ACC112 (cell line): Measurements from ENCODE around the gene ONECUT1.

Source experiments
- H2AFZ ChIP-seq: fragments of 200-600 bp; sonication (generic); one replicate; pipeline ENCODE4 v1.6.0; 2017; ENCODE audit warnings: antibody characterized with exemption, low read length; ENCODE audit not compliant: unreplicated experiment
- H3K27ac ChIP-seq: fragments of 200-600 bp; sonication (generic); 2 replicates; pipeline ENCODE4 v1.5.1; 2014; ENCODE audit warnings: low read depth, mild to moderate bottlenecking, antibody characterized with exemption, low read length, moderate library complexity
- H3K27me3 ChIP-seq: fragments of 200-600 bp; sonication (generic); 2 replicates; pipeline ENCODE4 v1.6.1; 2014; ENCODE audit warnings: mild to moderate bottlenecking, antibody characterized with exemption, low read length, moderate library complexity, mixed read lengths; ENCODE audit not compliant: insufficient read depth
- H3K36me3 ChIP-seq: fragments of 200-600 bp; sonication (generic); 2 replicates; pipeline ENCODE4 v1.6.1; 2016; ENCODE audit warnings: mild to moderate bottlenecking, antibody characterized with exemption, low read length, moderate library complexity, mixed read lengths; ENCODE audit not compliant: insufficient read depth
- H3K4me1 ChIP-seq: fragments of 200-600 bp; sonication (generic); one replicate; pipeline ENCODE4 v1.6.1; 2016; ENCODE audit warnings: low read length, mixed read lengths; ENCODE audit not compliant: insufficient read depth, unreplicated experiment, control insufficient read depth
- H3K4me3 ChIP-seq: fragments of 200-600 bp; sonication (generic); 2 replicates; pipeline ENCODE4 v1.5.1; 2014; ENCODE audit warnings: mild to moderate bottlenecking, low read depth, low read length
- H3K79me2 ChIP-seq: fragments of 200-600 bp; sonication (generic); one replicate; pipeline ENCODE4 v1.6.0; 2016; ENCODE audit warnings: low read length; ENCODE audit not compliant: control insufficient read depth, unreplicated experiment, insufficient read depth

The ONECUT1 gene

DNA sequence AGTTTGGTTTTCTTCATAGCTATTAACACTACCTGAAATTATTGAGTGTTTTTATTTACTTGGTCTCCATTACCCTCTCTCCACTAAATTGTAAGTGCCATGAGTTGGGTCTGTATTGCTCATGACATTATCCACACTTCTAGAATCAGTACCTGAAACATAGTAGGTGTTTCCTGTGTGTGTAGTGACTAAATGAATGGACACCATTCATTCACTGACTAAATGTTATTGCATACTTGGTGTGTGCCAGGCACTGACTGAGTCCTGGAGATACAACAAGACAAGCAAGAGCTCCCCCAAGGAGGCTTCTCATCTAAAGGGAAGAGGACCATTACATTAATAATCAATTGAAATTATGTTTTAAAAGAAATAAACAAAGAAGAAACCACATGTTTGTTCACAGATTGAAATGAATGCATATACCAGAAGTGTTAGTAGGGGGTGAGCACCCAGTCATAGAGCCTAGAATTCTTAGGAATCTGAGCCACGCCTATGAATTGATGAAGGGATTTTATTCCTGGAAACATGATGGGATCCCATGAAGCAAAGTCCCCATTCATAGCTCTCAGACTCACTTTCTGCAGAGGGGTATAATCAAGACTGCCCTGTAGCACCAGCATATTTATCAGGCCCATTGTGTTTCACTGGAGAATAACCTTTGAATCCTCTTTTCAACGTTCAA is 79.3 kb downstream of the ONECUT1 start:
- Histone ChIP-seq H3K4me3 (no peak overlapping the region), H3K36me3 (no peaks in the 10 kb centered on the region), H3K27me3 (no peaks in the 10 kb centered on the region), H2AFZ (no peak overlapping the region), H3K79me2 (no peaks in the 10 kb centered on the region), H3K27ac (no peak overlapping the region), H3K4me1 (no peaks in the 10 kb centered on the region)

DNA sequence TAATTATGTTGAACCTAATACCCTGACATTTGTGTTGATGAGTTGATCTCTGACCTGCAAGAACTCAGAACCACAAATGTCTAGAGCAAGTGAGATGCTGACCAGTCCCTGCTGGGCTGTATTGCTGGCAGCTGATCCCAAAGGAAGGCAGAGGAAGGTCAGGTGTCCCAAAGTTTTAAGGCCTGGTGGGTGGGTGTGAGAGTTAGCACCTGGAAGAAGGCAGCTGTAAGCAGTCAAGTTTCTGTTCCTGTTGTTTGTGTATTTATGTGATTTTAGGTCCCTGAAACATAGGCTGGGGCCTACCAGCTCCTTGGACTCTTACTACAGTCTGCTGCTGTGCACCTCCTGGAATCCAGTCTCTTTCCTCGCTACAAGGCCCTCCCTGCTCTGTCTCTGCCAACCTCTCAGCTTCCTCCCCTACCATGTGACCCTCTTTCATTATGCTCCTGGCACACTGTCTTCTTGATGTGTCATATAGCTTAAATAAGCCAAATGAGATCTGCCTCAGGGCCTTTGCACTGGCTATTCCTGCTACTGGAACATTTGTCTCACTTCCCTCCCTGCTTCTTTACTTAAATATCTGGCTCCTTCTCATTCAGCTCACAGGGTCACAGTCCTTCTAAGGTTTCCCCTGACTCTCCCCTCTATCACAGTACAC is 80.0 kb downstream of the ONECUT1 start:
- no peaks in the 10 kb centered on the region for H3K36me3 ChIP-seq
- H3K27me3 ChIP-seq = no peaks in the 10 kb centered on the region
- no peaks in the 10 kb centered on the region for H3K4me1 ChIP-seq
- H2AFZ ChIP-seq = no peak overlapping the region
- no peak overlapping the region for H3K27ac ChIP-seq
- no peak overlapping the region for H3K4me3 ChIP-seq
- H3K79me2 ChIP-seq = no peaks in the 10 kb centered on the region

DNA sequence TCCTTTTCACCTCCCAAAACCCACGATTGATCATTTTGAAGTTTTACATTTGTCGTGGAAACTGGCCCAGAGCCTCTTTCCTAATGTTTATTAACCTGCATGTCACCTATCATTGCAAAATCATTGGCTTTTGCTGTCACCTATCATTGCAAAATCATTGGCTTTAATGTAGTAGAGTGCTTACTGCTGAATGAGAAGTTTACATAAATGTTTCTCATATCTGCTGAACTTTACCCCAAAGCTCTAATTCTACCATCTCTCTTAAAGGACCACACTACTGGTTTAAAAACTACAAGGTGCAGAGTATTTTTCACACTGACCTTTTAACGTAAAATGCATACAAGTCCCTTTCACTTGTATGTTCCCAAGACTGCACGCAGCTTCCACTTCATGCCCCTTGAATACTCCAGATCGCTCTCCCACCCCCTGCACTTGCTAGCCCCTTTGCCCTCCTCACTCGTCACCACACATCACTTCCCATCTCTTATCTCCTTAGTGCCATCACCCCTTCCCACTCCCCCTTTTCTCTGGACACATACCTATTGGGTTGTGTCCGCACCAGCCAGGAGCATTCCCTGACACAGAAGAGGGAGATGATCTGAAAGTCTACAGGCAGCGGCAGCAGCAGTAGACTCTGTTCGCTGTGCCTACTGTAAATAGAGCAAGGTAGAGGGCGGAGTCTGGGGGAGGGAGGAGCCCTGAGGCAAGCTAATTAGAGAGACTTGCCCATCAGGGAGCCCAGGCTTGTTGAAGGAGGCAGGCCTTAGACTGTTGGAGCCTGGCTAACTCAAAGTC is 80.8 kb downstream of the ONECUT1 start:
- Histone ChIP-seq H3K27me3 (no peaks in the 10 kb centered on the region), H3K4me1 (no peaks in the 10 kb centered on the region), H3K79me2 (no peaks in the 10 kb centered on the region), H3K27ac (no peak overlapping the region), H3K4me3 (no peak overlapping the region), H3K36me3 (no peaks in the 10 kb centered on the region), H2AFZ (no peak overlapping the region)
